CD4-positive, alpha-beta T cell treated with Interleukin-12 subunit alpha and Interleukin-12 subunit beta, for 1 hour (primary cell): ENCODE data around the gene OLA1.

Experiments used
- DNase-seq: peaks from one replicate; pipeline ENCODE4 v3.0.0-alpha.2; 2020

Gene OLA1

GRCh38 chr2:174176898-174177297 lies 71.4 kb downstream of the OLA1 start:
- DNase-seq = no peak

DNA sequence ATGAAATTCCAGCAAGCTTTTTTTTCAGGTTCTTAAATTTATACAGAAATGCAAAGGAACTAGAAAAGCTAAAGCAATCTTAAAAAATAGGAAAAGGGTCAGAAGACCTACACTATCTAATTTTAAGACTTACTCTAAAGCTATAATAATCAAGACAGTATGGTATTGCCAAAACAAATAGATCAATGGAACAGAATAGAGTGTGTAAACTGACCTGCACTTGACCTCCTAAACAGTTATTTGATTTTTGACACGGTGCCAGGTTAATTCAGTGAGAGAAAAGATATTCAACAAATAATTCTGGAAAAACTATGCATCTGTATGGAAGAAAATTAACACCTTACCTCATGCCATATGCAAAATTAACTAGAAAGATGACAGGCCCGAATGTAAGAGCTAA lies 73.6 kb downstream of the OLA1 start:
- no peak for DNase-seq

DNA sequence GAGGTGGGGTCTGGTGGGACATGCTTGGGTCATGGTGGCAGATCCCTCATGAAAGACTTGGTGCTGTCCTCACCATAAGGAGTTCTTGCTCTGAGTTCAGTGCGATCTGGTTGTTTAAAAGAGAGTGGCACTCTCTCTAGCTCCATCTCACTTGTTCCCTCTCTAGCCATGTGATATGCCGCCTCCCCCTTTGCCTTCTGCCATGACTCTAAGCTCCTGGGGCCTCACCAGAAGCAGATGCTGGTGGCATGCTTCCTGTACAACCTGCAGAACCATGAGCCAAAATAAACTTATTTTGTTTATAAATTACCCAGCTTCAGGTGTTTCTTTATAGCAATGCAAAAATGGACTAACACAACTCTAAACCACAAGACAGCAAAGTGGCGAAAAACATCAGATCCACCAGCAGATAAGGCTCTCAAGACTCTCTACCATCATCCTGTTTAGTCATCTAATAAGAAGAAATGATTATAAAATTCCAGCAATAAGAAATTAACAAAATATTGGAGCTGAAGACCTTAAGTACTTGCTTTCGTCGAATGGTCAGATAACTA lies 75.5 kb downstream of the OLA1 start:
- DNase-seq = no peak

GRCh38 chr2:174171686-174172445 lies 76.5 kb downstream of the OLA1 start:
- no peak for DNase-seq

GRCh38 chr2:174169372-174169771 lies 79.0 kb downstream of the OLA1 start:
- DNase-seq = no peak

GRCh38 chr2:174166261-174166660 lies 82.1 kb downstream of the OLA1 start:
- DNase-seq = no peak

GRCh38 chr2:174161490-174161889 lies 86.8 kb downstream of the OLA1 start:
- no peak for DNase-seq

DNA sequence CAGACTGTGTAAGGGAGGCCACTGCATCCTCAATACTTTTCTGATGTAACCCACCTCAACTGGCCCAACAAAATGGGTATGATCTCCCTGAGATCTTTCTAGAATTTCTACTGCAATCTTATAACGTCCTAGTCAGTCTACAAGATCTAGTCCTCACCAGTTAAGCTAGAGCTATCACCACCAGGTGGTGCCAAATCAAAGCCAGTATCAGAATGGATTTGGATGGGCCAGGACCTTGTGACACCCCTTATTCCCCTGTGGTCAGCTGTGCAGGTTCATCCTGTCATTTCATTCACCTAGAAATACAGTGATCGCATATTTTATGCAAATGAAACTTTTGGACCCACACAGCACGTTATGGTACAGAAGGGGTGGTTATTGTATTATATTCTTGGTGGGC lies 90.3 kb downstream of the OLA1 start:
- peak; percentile 19 for DNase-seq

DNA sequence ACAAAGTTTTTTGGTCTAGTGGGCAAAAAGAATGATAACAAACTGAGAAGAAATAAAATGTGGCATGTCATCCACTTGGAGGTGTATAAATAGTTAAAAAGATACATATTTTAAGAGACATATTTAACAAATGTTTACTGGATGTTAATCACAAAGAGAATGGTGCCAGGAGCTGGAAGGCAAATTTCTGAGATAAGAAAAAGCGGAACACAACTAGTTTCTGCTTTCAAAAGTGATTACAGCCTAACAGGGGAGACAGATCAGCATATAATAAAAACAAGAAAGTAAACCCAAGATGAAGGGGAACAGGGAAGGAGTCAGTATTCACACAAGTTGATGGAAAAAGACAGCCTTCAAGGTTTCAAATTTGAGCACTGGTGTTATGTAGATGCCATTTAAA lies 91.3 kb downstream of the OLA1 start:
- no peak for DNase-seq

DNA sequence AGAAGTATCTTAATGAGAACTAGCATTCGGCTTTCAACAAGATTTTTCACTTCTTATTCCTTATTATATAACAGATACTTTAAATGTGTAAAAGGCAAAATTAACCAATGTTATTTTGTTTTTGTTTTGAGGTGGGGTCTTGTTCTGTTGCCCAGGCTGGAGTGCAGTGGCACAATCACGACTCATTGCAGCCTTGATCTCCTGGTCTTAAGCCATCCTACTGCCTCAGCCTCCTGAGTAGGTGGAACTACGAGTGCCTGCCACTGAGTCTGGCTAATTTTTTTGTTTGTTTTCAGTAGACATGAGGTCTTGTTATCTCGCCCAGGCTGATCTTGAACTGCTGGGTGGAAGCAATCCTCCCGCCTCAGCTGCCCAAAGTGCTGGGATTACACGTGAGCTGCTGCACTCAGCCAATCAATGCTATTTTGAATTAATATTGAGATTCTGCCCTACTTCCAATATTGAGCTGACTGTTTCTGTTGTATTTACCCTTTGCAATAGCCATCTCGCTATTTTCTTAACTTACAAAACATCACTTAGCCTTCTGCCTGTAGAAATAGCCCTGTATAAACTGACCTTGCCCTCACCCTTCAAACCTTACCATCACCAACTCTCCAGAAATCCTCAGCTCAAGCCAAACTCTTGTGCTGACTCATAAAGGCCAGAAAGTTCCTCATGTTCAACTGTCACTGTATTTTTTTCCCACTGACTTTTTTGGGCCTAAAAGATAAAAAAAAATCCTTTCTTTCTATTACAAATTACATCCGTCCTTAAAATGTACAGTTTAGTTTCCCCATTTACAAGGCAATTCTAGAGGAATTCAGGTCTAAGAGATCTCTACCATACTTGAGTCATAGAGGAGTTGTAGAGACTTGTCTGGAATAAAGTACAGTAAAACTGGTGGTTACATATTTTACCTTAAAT lies 94.3 kb downstream of the OLA1 start:
- DNase-seq = no peak

DNA sequence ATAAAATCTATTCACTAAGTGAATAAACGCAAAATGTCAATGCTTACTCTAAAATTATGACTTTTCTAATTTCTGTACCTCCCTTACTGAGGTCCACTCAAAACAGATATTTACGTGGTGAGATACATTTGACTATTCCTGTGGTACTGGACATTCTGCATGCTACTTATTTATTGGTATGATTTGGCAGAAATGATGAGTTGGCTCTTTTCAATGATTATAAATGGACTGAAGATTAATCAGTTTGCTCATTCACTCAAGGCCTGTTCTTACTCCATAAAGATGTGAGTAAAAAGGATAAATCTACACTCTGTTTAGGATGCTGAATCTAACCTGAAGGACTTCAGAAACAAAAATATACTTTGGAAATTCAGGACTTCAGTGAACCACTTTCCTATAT lies 98.8 kb downstream of the OLA1 start:
- no peak for DNase-seq

GRCh38 chr2:174148833-174149232 lies 99.5 kb downstream of the OLA1 start:
- DNase-seq = no peak

DNA sequence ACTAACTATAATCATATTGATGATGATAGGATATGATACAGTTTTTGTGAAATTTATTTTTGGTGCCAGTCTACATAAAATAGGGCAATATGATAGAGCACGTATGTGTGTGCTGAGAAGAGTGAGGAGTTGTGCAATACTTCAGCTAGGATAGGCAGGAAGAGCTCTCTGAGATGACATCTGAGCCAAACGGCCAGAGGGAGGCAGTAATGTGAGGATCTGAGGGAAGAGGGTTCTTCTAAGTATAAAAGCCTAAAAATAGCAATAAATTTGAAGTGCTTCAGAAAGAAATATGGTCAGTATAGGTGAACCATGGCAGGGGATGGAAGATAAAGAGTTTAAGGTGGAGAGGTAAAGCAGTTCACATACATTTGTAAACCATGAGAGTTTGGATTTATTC lies 102.5 kb downstream of the OLA1 start:
- no peak for DNase-seq

GRCh38 chr2:174142290-174142689 lies 106.0 kb downstream of the OLA1 start:
- DNase-seq = no peak

DNA sequence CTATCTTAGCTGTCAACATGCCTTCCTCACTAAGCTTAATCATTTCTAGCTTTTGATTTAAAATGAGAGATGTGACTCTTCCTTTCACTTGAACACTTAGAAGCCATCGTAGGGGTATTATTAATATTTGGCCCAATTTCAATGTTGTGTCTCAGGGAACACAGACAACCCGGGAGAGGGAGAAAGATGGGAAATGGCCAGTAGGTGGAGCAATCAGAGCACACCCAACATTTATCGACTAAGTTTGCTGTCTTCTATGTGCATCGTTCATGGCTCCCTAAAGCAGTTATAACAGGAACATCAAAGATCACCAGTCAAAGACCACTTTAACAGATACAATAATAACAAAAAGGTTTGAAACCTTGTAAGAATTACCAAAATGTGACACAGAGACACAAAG lies 110.2 kb downstream of the OLA1 start:
- DNase-seq = no peak

DNA sequence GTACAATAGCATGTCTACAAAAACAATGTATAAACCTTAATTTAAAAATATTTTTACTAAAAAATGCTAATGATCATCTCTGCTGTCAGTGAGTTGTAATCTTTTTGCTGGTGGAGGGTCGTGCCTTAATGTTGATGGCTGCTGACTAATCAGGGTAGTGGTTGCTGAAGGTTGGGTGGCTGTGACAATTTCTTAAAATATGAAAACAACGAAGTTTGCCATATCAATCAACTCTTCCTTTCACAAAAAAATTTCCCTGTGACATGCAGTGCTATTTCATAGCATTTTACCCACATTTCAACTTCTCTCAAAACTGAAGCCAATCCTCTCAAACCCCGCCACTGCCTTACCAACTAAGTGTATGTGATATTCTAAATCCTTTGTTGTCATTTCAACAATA lies 112.4 kb downstream of the OLA1 start:
- no peak for DNase-seq

DNA sequence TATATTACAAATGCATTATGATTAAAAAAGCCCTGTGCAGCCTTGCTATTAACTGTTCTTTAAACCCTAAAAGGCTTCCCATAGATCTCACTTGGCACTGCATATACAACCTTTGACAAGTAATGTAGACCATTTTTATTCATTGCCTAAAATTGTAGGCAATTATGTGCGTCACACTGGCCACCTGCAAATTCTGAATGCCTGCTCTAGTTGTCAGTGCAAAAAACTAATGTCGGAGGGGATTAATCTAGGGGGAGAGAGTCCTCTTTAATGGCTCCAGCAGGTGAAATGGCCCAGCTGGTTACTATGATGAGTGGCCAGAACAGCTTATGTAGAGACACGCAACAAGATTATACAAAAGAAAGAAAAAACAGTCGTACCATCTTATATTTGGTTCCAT lies 123.2 kb downstream of the OLA1 start:
- no peak for DNase-seq

GRCh38 chr2:174124181-174124580 lies 124.2 kb downstream of the OLA1 start:
- no peak for DNase-seq

GRCh38 chr2:174122185-174122584 lies 126.1 kb downstream of the OLA1 start:
- DNase-seq = no peak

- no peak for DNase-seq
These were observed 126.7 kb downstream of the OLA1 start for GRCh38 chr2:174121612-174122011.

GRCh38 chr2:174121175-174121574 lies 127.2 kb downstream of the OLA1 start:
- DNase-seq = no peak

GRCh38 chr2:174120346-174120745 lies 128.0 kb downstream of the OLA1 start:
- no peak for DNase-seq

GRCh38 chr2:174117951-174118930 lies 130.1 kb downstream of the OLA1 start:
- DNase-seq = no peak
